ENCODE data around the gene GRIK2. TPM values are rescaled to one million over a fixed set of nuclear protein-coding genes. Genes with fewer than 3 reads are reported as not detected.
"Not testable (repeated sequence)": the region's sequence is repeated elsewhere in the genome, so short reads cannot be mapped to it uniquely, and the experiment has no call there.

GRIK2 gene
- total and polyA plus RNA-seq, 2 of the 4 experiments (the other 2 are of a cell fraction), result 8.2 to 15.2 TPM

- ATAC-seq (ENCODE audit: low read depth); H3K4ac ChIP-seq (ENCODE audit: low read depth, low read length); H3K56ac ChIP-seq (ENCODE audit: extremely low read depth, insufficient read depth, low read length); H2AFZ ChIP-seq (replicated peaks; ENCODE audit: low read length, poor library complexity); H3K36me3 ChIP-seq (ENCODE audit: control insufficient read depth, insufficient read depth, low read length); POLR2A ChIA-PET (ENCODE audit: unreplicated experiment); DNase-seq; H2AK9ac ChIP-seq (replicated peaks; ENCODE audit: low read depth, low read length, poor library complexity); H3K4me2 ChIP-seq (ENCODE audit: low read depth, low read length); H3K4me1 ChIP-seq (ENCODE audit: control insufficient read depth, insufficient read depth, low read length); dilution Hi-C loops (cut with HindIII; ENCODE audit: low sequenced_read_pairs, unreplicated experiment); H2BK5ac ChIP-seq (ENCODE audit: low read depth, low read length, poor library complexity, severe bottlenecking); H2BK15ac ChIP-seq (ENCODE audit: low read depth, low read length); H3K9ac ChIP-seq (ENCODE audit: low read depth, low read length); H4K8ac ChIP-seq (ENCODE audit: low read depth in 2 of 2, low read length in 2 of 2); in situ Hi-C loops (cut with MboI; ENCODE audit: low sequenced_read_pairs); H3K27ac ChIP-seq (ENCODE audit: insufficient read depth, low read length); H2BK20ac ChIP-seq (ENCODE audit: low read depth, low read length); H3K27me3 ChIP-seq (ENCODE audit: control insufficient read depth, insufficient read depth, low read length); H4K20me1 ChIP-seq (ENCODE audit: insufficient read depth, low read length); BruUV-seq (replicated peaks); H3K4me3 ChIP-seq (ENCODE audit: insufficient read depth, low read depth, low read length); H3K18ac ChIP-seq (ENCODE audit: low read depth, low read length); H2BK120ac ChIP-seq (ENCODE audit: low read depth, low read length); H3K79me1 ChIP-seq (ENCODE audit: low read depth in 1 of 2, low read length in 2 of 2); H4K91ac ChIP-seq (ENCODE audit: insufficient read depth, low read depth, low read length); H2AK5ac ChIP-seq (ENCODE audit: low read depth, low read length); H3K9me3 ChIP-seq (ENCODE audit: control insufficient read depth, insufficient read depth, low read length); CTCF ChIA-PET; H3K9me1 ChIP-seq (ENCODE audit: insufficient read depth, low read length); H3K14ac ChIP-seq (replicated peaks; ENCODE audit: low read depth, low read length); H3K23ac ChIP-seq (ENCODE audit: low read depth, low read length); H4K5ac ChIP-seq (ENCODE audit: low read depth, low read length): not testable (repeated sequence)
- WGBS, 2 experiments (ENCODE audit: extremely low coverage in 2 of 2, insufficient read length in 1 of 2), result no CpG with 5 or more reads among the region's 5 CpGs
- intact Hi-C loops (cut with micrococcal nuclease), result loop anchor here (10.0 kb wide), 1 partner anchor 499 kb away; the partner anchor contains the start of gene ASCC3
These were observed 9.8 kb upstream of the GRIK2 start for GRCh38 chr6:101383747-101384146.

Measured in IMR-90 (cell line).